NOMO-1 treated with dmso at 0.1 percent for 144 hours (cell line): ENCODE results near the gene ASB5.
"Not testable (repeated sequence)": the region's sequence is repeated elsewhere in the genome, so short reads cannot be mapped to it uniquely, and the experiment has no call there.

Experiments used
- DNase-seq: peaks from one replicate; lab custom pipeline; 2025; ENCODE audit not compliant: unreplicated experiment; lab: John Stamatoyannopoulos, UW

Gene ASB5, protein sequence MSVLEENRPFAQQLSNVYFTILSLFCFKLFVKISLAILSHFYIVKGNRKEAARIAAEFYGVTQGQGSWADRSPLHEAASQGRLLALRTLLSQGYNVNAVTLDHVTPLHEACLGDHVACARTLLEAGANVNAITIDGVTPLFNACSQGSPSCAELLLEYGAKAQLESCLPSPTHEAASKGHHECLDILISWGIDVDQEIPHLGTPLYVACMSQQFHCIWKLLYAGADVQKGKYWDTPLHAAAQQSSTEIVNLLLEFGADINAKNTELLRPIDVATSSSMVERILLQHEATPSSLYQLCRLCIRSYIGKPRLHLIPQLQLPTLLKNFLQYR

DNA sequence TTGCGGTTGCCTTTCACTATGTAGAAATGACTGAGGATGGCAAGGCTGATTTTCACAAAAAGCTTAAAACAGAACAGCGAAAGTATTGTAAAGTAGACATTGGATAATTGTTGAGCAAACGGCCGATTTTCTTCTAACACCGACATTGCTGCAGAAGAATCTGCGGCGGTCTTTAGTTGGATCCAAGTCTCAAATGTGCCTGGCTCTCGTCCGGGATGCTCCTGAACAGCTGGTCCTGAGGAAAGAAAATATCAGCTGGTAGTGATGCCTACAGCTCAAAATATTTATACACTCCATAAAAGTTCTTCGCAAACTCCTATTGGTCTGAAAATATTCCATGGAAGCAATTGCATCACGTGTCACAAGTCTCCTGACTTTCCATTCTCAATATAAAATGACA lies at the start of gene ASB5:
Gene ASB5, minus strand, starts transcription at position 260 of the 400 bp plus-strand sequence. Its CDS starts 114 bp downstream, at position 146.
- DNase-seq = no peak

DNA sequence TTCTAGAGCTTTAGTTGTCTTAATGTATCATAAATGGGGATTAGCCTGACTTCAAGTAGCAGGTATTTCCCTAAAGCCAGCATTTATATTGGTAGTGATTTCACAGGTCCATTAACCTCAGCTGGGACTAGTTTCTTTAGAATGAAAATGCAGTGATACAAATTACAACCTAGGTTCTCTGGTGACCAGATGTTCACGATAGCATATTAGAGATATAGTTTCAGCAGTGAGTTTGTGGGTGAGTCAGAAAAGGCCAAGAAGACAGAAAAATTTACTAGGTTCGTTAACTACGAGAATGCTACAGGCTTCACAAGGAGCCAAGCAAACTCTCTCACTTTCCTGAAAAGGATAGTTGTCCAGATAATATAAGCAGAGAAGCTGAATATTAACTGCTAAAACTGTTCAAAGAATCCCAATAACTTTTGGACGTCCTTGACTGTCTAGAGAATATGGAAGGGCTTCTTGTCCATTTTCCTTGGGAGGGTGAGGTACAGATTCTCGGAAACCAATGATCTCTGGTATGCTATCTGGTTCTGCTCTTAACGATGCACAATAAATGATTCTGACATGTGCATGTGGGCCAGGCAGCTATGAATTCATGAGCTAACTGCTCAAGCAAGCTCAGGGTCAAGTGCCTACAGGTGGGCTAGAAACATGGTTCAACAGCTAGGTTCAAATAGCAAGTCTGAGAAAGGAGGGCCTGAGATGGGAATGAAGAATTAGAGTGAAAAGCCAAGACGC lies 44.7 kb upstream of the ASB5 start:
- DNase-seq = no peak

DNA sequence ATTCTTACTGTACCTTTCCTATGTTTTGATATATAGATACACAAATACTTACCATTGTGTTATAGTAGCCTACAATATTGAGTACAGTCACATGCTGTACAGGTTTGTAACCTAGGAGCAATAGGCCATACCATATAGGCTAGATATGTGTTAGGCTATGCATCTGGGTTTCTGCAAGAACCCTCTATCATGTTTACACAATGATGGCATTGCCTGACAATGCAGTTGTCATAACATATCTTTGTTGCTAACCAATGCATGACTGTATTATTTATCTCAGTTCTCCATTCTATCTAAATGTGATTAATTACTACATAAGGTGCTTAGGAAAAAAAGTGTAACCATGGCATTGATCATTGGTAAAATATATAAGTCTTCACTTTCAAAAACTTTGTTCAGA lies 40.8 kb upstream of the ASB5 start:
- no peak for DNase-seq

DNA sequence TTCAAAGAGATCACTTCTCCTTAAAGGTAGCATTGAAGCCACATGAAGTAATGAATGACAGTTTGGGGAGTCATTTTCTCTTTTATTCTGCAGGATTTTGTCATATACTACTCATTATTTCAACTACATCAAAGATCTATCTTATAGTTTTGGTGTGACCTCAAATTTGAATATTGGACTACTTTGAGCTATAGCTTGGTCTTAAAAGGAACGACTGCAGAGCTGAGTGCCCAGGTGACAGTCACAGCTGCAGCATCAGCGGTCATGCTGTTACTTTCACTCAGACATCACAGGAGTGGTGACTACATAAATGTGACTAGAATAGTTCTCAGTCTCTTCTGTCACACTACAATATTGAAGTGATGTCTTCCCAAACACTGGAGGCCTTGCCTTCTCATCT lies 40.0 kb upstream of the ASB5 start:
- DNase-seq = no peak

DNA sequence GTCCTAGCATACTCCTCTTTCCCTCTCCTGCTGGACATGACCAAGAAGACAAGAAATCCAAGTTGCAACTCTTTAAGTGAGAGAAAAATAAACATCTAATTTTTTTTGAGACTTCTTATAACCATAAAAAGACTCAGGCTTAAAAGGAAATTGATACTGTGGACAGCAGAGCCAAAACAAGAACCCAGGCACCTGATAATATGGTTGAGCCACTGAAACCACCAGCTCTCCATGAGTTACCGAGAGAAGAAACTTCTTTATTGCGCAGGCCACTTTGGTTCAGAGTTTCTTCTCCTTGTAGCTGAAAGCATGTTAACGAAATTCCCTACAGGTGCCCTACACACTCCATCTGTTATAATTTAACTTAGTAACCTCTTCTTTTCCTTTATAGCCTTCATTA lies 39.4 kb upstream of the ASB5 start:
- no peak for DNase-seq

DNA sequence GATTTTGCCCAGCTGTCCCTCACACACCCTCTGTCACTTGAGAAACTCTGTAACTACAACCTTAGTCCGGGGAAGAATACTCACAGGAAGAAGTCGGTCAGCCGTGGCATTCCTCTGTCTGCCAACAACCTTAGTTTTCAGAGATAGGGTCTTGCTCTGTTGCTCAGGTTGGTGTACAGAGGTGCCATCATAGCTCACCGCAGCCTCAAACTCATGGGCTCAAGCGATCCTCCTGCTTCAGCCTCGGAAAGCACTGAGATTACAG lies 38.6 kb upstream of the ASB5 start:
- no peak for DNase-seq

DNA sequence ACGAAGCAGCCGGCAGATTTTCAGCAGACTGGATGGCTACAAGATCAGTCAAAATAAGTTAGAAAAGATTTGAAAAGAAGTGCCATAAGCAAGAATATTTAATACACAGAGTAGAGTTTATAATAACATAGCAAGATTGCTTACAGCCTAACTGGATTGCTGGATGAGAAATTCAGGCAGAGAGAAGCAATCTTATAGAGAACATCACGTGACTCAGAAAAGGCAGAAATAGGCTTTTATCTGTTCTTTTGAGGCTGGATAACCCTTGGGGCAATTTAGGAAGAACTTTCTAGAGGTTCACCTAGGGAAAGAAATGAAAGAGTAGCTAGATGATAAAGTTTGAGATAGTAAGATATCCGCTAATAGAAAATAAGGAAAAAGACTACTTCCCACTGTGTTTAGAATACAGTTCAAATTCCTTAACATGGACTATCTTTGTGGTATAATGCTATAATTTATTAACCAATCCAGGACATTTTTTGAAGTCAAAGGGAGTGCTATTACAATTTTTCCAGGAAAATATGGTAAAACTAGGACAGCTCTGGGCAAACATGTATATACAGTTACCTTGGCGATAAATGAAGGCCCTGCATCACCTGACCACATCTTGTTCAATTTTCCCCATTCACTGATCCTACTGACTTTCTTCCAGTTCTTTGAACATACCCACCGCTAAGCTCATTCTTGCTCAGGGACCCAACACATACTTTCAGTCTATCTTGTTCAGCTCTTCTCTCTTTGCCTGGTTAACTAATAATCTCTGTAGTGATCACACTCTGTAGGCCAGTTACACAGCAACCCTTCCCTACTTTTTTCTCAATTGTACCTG lies 38.0 kb upstream of the ASB5 start:
- DNase-seq = no peak

DNA sequence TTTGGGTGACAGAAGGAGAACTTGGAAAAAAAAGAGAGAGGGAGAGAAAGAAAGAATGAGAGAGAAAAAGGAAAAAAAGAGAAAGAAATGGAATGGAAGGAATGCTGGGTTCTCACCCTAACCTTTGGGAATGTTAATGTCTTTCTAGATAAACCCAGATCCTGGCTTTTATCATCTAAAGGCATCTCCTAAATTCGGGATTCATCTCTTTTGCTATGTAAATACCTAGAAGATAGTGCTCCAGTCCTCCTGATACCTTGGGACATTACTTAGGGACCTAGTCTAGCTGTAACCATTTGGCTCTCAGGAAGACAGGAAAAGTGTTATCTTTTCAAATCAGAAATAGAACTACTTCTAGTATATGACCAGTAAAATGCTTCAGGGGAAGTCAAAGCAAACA lies 34.9 kb upstream of the ASB5 start:
- no peak for DNase-seq

DNA sequence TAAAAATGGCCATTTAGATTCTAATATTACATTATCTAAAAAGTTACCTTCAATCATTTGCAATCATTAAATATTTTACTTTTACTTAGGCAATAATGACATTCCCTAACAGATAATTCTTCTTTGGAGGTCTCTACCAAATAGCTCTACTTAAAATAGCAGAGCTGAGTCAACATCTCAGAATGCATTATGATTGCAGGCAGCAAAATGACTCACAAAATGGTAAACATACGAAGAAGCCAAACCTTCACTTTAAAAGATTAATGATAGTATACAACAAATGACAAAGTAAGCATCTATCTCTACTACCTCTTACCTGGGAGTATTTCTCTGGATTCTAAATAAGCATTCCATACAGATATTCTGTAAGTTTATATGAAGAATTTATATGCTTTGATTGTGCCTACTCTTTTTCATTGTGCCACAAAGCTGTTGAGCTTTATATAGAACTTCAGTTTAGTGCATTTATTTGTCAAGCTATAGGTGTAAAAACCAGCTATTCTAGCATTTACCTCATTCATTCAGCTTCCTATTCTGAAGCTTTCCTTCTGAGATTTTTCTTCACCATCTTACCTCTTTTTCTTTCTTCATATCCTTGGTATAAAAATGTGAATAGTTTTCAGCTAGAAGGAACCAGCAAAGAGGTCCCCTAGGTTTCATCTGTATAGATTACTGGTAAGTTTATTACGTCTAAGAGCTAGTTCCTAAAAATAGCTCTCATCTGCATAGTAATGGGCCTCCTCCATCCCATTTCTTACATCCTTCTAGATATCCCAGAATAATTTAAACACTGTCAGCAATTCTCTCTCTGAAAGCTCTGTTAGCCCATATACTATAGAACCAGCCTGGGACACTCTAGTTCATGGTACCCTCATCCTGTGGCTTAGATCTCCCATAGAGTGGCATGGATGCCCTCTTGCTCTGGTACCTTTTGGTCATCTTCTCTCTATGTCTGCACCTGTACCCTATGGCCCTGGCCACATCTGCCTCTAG lies 33.6 kb upstream of the ASB5 start:
- DNase-seq = no peak

DNA sequence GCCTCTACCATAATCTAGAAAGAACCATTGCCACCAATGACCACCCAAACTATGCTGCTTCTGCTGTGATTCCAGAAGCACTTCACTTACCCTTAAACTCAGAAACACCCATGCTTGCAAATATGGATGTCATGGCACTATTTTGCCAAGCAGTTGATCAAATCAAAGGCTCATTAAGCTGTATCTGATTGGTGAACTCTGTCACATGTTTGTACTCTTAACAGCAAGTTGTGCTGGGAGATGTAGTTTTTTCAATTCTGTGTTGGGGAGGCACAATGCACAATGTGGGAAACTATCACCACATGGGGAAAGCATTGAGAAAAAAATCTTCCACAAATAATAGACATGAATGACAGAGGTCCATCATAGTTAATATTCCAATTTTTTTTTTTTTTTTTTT lies 31.5 kb upstream of the ASB5 start:
- no peak for DNase-seq

DNA sequence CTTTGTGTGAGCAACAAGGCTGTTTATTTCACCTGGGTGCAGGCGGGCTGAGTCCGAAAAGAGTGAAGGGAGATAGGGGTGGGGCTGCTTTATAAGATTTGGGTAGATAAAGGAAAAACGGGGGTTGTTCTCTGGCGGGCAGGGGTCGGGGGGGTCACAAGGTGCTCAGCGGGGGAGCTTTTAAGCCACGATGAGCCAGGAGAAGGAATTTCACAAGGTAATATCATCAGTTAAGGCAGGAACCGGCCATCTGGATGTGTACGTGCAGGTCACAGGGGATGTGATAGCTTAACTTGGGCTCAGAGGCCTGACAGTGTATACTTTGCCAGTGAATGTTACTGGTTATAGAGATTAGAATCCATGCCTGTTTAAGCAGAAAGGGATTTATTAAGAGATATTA lies 31.0 kb upstream of the ASB5 start:
- no peak for DNase-seq

DNA sequence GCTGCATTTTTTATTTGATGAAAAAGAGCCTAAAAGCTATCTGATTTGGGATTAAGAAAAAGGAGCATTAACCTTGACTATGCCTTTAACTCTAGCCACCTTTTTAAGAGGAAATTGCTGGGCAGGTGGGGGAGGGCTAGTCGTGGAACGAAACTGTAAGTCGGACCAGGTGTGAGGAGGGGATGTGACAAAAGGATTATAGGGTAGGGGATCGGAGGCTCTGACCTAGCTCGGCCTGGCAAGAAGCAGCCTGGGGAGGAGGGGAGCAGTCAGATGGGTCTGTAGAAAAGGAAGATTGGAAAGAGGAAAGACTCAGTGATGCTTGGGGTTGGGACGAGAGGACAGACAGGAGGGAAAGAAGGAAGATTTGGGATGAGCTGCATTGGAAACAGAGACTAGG lies 29.6 kb upstream of the ASB5 start:
- no peak for DNase-seq

DNA sequence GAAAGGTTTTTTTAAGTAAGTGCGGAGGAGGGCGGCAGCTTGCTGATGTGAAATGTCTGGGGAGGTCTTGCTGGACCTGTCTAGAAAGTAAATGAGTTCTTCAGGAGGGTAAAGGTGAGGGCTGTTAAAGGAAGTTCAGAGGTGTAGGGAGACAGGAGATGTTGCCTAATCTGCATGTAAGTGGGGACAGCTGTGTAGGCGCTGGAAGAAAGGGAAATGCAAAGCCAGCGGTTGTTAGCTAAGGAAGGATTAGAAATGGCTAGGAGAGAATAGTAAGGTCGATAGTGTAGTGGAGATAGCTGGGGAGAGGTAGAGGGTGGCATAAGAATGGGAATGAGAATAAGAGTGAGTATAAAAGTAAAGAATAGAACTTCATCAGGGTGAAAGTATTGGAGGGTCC lies 26.9 kb upstream of the ASB5 start:
- not testable (repeated sequence) for DNase-seq

DNA sequence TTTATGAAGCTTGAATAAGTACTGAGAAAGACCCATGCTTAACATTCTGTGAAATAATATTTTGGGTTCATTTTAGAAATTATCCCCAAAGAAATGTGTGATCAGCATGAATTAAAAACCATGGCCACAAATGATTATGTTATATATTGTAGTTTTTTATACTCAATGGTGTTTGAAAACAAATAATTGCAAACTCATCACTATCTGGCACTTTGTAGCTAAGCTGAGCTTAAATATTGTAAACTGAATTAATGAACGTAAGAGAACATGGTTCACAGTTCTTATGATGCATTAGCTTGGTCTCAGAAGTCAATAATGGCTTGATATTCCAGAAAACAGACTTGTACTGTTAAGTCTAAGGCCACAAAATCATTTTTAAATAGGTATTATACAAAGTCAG lies 24.6 kb upstream of the ASB5 start:
- no peak for DNase-seq

DNA sequence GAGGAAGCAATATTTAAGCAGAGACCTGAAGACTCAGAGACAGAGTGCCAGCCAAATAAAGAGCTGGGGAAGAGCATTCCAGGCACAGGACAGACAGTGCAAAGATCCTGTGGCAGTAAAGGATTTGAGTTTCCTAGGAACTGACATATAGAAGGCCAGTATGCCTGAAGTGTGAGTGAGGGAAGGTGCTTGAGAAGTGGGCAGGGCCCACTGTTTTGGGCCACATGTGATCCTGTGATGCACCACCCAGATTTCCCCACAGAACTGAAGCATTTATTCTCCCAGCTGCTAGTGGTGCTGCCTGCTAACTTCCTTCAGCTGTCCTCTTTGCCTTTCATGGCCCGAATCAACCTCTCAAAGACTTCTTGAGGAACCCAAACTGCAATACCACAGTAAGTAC lies 23.9 kb upstream of the ASB5 start:
- no peak for DNase-seq

DNA sequence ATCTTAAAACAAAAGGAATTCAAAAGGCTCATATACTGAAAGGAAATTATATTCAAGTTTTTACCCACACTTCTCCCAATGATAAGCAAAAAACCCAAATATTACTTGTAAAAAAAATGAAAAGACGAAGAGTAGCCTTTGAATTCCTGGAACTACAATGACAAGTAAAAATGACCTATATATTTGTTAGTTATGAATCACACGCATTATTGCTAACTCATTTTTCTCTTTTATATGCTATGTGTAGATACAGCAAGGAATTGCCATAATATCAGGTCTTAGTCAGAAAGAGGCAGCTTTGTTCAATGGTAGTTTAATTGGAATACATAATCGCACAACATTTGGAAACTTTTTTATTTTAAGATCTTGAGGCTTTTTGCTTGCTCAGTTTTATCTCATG lies 22.7 kb upstream of the ASB5 start:
- DNase-seq = no peak

DNA sequence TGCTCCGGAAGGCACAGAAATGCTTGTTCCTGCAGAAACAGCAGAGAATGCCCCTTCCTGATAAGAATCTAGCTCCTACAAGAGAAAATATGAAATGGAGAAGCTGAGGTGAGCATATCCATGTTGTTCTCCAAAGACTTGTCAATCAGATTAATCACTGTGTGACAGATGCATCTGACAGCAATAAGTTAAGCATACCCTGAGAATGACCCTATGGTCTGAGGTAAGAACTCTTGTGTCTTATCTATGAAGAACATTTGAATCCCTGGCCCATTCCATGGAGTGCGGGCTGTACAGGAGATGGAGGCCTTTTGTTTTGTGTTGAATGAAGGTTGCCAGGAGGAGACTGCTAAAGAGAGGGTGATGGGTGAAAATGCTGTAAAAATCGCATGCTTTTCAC lies 21.5 kb upstream of the ASB5 start:
- DNase-seq = no peak

DNA sequence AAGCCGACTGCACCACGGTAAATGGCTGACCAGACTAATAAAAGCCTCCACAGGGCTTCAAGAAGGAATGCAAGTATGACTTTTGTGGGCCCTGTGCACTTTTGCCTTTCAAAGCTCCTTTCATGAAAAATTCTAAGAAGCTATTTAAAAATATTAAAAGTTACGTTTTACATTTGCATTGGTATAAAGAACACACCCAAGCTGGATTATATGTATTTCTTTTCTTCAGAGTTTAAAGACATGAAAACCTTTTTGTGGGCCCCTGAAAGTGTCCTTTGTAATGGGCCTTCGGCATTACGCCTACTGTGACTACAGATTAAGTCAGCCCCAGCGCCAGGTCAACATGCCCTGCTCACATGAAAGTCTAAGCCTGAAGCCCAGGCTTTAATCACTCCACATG lies 20.5 kb upstream of the ASB5 start:
- no peak for DNase-seq

DNA sequence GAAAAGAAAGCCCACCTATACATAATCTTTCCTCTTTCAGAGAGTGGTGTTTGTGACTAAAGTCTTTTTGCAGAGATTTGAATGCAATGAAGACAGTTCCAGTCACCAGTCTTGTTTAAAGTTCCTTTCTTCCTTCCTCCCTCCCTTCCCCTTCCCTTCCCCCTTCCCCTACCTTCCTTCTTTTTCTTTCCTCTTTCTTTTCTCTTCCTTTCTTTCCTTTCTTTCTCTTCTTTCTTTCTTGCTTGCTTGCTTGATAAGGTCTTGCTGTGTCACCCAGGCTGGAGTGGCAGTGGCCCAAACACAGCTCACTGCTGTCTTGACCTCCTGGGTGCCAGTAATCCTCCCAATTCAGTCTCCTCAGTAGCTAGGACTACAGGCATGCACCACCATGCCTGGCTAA lies 19.0 kb upstream of the ASB5 start:
- DNase-seq = no peak

DNA sequence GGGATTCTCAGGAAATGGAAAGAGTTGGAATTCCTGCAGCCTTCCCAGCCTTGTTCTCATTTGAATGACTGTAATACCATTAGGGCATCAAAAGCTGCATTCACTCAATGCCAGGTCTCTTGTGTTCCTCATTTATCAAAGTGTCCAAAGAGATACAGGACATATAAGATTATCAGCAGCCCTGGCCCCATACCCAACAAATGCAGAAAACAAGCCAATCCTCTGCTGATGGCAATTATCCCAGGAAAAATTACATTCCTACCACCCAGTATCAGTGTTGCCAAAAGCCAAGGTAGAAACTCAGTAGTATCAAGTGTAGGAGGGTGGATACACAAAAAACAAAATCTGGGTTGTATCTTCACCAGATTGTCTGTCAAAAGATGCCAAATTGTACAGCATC lies 18.5 kb upstream of the ASB5 start:
- no peak for DNase-seq

DNA sequence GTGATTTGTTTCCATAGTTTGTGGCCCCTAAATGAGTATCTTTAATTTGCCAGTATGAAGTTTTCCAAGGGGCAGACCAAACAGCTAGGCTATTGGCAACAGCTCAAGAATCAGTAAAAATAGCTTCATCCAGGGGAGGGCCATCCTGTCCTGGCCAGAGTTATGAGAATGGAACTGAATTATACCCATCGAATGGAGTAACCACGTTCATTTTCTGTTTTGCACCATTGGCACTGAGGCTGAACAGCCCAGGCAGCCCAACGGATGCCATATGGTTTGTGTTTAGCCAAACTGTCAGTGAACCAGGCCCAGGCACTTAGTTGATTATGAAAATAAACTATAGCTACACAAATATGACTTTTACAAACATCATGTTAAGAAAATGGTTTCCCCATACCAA lies 17.7 kb upstream of the ASB5 start:
- DNase-seq = no peak
